Measurements from ENCODE around the gene TRPM4.
A peak's percentile ranks its signal among the peaks of the same experiment; 100 is the strongest.
"Not testable (repeated sequence)": the region's sequence is repeated elsewhere in the genome, so short reads cannot be mapped to it uniquely, and the experiment has no call there.

Gene TRPM4

DNA sequence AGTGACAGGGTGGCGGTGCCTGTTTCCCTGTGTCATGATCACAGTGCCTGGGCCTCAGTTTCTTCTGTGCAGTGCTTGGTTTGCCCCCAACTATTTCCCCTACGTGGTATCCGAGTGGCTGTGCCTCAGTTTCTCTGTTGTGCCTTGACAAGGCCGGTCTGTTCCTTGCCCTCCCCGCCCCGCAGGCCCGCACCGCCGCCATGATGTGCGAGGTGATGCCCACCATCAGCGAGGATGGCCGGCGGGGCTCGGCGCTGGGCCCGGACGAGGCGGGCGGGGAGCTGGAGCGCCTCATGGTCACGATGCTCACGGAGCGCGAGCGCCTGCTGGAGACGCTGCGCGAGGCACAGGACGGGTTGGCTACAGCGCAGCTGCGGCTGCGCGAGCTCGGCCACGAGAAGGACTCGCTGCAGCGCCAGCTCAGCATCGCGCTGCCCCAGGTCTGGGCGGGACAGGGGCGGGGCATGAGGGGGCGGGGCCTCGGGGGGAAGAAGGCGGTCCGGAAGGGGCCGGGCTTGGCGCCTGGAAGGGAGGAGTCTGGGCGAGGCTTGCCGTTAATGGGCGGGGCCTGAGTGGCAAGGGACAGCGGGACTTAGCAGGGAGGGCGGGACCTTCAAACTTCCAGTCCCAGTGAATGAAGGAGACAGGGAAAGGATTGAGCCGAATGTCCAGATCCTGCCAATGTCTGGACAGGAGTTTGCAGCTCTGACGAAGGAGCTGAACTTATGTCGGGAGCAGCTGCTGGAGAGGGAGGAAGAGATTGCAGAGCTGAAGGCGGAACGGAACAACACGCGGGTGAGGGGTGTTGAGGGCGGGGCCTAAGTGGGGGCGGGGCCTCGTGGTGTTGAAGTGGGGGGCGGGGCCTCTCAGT is 29.7 kb upstream of the TRPM4 start:
- peak; percentile 98 for DNase-seq

GRCh38 chr19:49128545-49129237 is 28.9 kb upstream of the TRPM4 start:
- no peak for DNase-seq

- no peak for DNase-seq
These were observed 28.4 kb upstream of the TRPM4 start for GRCh38 chr19:49129238-49129583.

DNA sequence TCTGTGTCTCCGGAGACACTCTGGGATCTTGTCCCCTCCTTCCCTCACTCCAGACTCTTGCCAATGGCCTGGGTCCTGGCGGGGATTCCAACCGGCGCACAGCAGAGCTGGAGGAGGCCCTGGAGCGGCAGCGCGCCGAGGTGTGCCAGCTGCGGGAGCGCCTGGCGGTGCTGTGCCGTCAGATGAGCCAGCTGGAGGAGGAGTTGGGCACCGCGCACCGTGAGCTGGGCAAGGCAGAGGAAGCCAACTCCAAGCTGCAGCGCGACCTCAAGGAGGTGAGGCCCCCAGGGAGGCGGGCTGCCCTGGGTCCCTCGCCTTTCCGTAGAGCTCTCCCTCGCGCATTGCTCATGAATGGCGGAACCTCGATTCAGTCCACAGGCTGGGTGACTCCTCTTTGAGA is 27.3 kb upstream of the TRPM4 start:
- no peak for DNase-seq

GRCh38 chr19:49132974-49133609 is 24.5 kb upstream of the TRPM4 start:
- no peak for DNase-seq

- peak; percentile 45 for DNase-seq
These were observed 23.8 kb upstream of the TRPM4 start for GRCh38 chr19:49133621-49134454.

GRCh38 chr19:49135686-49136085 is 21.9 kb upstream of the TRPM4 start:
- DNase-seq: no peak

DNA sequence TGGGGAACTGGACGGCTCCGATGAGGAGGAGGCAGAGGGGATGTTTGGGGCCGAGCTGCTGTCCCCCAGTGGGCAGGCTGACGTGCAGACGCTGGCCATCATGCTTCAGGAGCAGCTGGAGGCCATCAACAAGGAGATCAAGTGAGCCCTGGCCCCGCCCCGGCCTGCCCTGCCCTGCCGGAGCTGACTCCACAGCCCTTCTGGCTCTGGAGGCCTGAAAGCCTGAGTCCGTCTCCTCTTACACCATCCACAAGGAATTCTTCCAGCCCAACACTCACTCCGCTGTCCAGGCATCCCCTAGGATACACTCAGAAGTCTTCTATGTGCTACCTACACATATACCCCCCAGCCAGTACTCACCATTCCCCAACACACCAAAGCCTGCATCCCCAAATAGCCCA is 20.8 kb upstream of the TRPM4 start:
- no peak for DNase-seq

DNA sequence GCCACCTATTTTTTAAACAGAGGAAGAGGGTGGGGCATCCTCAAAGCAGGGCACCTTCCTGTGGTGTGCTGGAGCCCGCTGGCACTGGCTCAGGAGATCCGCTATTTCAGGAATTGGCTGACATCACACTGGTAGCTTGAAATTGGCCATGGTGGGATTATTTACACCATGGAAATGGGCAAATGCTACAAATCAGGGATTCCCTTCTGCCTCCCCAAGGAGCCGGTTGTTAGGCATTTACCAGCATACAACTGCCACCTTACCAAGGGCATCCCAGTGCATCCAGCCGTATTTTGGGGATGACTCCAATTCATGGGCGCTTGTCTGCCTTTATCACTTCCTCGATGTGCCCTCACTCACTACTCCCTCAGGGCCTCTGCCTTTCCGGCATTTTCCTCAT is 16.6 kb upstream of the TRPM4 start:
- DNase-seq: no peak

DNA sequence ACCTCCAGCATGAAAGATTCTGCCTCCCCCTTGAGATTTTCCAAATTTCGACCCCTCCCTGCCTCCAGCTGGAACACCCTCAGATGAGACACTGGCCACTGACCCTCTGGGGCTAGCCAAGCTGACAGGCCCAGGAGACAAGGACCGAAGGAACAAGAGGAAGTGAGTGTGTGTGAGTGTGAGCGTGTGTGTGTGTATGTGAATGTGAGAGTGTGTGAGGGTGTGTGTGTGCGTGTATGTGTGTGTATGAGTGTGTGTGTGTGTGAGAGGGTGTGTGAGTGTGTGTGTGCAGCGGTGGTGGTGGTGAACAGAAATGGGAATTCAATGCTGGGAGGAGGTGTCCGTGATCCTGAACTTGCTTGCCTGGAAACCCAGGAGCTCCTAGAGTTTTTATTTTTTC is 16.2 kb upstream of the TRPM4 start:
- DNase-seq: no peak

DNA sequence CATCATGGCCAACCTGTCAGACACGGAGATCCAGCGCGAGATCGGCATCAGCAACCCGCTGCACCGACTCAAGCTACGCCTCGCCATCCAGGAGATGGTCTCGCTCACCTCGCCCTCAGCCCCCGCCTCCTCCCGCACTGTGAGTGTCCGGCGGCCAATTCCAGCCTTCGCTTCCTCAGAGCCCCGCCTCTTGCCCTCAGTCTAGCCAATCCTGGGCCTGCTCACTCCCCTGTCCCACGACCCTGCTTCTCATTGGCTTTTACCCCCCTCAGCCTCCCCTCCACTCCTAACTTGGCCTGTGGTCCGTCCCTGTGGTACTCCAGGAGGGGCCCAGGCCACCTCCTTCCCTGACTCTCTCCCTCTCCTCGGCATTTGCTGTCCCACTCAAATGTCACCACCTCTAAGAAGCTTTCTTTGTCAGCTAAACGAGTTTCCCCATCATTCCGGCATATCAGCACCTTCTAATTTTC is 14.7 kb upstream of the TRPM4 start:
- peak; percentile 74 for DNase-seq

DNA sequence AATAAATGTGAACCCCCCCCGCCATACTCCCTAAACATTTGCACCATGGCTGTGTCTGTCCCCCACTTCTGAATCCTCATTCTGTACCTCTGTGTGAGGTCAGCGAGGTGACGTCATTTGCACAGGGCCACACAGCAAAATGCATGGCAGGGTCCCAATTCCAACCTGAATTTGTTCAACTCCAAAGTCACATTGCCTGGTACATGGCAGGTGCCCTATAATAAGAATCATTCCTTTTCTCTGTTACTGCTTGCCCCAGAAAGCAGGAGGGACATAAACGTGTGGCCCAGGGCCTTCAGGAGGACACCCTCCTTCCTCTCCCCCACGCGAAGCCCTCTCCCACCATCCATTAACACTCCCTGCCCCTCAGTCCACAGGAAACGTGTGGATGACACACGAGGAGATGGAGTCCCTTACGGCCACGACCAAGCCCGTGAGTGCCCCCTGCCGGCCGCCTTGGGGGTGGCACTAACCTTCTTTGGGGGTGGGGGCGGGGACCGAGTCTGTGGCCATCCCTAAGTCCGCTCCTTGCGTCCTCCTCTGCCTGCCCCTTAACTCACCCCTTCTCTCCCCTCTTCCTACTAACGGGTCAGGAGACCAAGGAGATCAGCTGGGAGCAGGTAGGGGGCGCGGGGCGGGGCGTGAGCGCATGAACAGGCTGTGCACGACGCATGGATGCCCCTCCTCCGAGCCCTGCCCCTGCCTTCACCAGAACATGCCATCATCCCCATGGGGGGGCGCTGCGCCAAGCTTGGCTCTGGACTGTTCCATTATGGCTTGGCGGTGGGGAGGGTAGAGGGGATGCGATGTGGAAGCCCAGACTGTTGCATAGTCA is 11.8 kb upstream of the TRPM4 start:
- peak; percentile 77 for DNase-seq

DNA sequence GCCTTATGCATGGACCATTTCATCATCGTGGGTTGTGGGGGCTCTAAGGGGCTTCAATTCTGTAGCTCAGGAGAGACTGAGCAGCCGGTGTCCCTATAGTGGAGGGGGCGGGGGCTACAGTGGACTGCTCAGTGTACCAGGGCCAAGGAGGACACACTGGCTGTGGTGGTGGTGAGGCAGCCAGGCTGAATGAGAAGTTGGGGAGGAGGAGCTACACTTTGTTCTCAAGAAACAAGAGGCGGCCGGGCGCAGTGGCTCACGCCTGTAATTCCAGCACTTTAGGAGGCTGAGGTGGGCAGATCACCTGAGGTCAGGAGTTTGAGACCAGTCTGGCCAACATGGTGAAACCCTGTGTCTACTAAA is 11.2 kb upstream of the TRPM4 start:
- DNase-seq: not testable (repeated sequence)

DNA sequence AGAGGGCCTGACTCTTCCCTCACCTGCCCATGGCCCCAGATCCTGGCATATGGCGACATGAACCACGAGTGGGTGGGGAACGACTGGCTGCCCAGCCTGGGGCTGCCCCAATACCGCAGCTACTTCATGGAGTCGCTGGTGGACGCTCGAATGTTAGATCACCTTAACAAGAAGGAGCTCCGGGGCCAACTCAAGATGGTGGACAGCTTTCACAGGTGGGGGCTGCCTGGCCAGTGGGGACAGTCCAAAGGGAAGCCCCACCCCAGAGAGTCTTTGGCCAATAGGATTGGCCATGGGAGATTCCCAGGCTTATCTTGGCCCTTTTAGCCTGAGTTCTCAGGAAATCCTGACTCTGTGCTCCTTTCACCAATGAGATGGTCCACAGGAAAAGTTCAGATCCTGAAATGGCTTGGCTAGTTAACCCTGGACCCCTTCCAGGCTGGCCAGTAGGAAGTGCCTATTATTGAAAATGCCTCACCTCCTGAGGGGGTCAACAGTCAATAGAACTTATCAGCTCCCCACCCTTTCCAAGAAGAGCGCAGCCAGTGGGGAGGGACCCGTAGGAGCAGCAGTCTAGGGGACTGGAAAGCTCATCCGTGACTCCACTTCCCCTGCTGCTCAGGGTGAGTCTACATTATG is 9.4 kb upstream of the TRPM4 start:
- DNase-seq: no peak

DNA sequence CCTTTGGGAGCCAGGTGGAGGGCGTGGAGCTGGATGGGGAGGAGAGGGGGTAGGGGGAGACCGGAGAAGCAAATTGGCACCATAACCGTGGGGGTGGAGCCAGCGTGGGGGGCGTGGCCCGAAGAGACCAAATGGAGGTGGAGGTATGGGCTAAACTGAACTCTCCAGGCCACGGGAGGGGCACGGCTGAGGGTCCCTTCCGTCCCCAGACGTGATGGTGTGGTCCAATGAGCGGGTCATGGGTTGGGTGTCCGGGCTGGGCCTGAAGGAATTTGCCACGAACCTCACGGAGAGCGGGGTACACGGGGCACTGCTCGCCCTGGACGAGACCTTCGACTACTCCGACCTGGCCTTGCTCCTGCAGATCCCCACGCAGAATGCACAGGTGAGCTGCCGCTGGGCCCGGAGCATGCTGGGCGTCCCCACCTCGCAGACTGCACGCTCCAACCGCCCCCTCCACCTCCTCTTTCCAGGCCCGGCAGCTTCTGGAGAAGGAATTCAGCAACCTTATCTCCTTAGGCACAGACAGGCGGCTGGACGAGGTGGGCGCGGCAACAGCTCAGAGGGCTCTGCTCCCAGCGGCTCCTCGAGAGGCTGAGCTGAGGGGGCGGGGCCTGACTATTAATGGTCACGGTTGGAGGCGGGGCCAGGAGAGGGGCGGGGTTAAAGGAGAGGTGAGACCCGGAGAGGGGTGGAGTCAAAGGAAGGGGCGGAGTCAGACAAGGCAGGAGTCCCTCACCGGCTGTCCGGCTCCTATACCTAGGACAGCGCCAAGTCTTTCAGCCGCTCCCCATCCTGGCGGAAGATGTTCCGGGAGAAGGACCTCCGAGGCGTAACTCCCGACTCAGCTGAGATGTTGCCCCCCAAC is 8.6 kb upstream of the TRPM4 start:
- peak; percentile 86 for DNase-seq

GRCh38 chr19:49149652-49150105 is 7.9 kb upstream of the TRPM4 start:
- peak; percentile 55 for DNase-seq

DNA sequence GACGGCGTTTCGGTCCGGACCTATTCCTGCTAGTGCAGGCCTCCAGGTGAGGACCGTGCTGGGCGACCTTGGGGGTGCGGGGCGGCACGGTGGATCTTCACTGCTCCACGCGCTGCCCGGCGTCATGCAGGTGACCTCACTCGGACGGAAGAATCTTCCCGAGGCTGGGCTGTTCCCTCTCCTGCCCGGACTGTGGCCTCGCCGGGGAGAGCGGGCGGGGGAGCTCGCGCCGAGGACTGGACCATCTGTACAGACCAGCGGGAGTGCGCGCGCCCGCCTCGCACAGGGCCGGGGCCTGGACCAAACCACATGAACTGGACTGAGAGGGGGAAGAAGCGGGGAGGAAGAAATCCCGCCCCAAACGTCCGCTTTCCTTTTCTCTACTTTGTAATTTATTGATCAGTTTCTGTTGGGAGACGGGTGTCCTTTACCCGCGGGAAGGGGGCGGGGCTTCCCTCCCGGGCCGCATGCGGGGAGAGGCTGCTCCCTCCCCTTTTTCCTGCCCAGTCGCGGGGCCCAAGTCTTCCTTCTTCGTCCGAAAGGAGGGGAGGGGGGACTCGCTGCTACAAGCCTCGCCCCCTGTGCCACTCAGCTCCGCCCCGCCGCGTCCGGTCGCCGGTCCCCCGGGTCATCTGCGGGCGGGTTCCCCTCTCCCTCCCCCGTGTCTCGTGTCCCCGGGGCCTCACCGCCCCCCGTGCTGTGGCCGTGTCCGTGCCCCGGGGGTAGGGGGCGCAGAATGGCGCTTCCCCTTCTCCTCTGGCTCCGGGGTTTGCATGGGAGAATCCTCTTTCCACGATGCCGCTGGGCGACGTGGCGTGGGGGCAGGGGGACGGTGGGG is 7.3 kb upstream of the TRPM4 start:
- DNase-seq: peak; percentile 70

- no peak for DNase-seq
These were observed 6.7 kb upstream of the TRPM4 start for GRCh38 chr19:49150944-49151243.

- DNase-seq: peak; percentile 24
These were observed 6.1 kb upstream of the TRPM4 start for GRCh38 chr19:49151267-49152118.

Data from suppressor macrophage treated with lipopolysaccharide for 4 hours (primary cell).